ENCODE data around the gene GADD45A. TPM values are rescaled to one million over a fixed set of nuclear protein-coding genes. Genes with fewer than 3 reads are reported as not detected.
A peak's percentile ranks its signal among the peaks of the same experiment; 100 is the strongest.
"Not testable (repeated sequence)": the region's sequence is repeated elsewhere in the genome, so short reads cannot be mapped to it uniquely, and the experiment has no call there.

The GADD45A gene
- total and polyA plus RNA-seq, 9 donors, result 6.8 to 24.1 (median 19.8) TPM

DNA sequence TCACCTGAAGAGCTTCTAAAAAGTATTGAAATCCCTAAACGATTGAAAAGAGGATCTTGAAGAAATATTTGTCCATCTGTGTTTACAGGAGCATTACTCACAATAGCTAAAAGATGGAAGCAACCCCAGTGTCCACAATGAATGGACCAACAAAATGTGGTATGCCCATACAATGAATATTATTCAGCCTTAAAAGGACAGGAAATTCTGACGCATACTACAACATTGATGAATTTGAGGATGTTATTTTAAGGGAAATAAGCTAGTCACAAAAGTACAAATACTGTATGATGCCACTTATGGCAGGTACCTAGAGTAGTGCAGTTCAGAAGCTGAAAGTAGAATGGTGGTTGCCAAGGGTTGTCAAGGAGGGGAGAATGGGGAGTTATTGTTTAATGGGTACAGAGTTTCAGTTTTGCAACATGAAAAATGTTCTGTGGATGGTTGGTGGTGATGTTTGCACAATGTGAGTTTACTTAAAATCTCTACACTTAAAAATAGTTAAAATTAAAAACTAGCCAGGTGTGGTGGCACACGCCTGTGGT, 37.1 kb upstream of the GADD45A start:
- Histone ChIP-seq H3K36me3 (ENCODE audit: control insufficient read depth, insufficient read depth, low read length) (no peaks in the 10 kb centered on the region), H3K27ac (ENCODE audit: low read length) (no peak overlapping the region), H3K27me3 (ENCODE audit: control insufficient read depth, insufficient read depth, low read length) (no peaks in the 10 kb centered on the region), H3K4me1 (ENCODE audit: control insufficient read depth, insufficient read depth, low read length) (peaks cover 28% of the 10 kb centered on the region), H3K9me3 (replicated peaks; ENCODE audit: control insufficient read depth, low read depth, low read length) (no peaks in the 10 kb centered on the region), H3K4me3 (ENCODE audit: low read length) (no peak overlapping the region)
- WGBS (ENCODE audit: insufficient coverage), result no CpG with 5 or more reads among the region's 3 CpGs
- DNase-seq, result no peak

DNA sequence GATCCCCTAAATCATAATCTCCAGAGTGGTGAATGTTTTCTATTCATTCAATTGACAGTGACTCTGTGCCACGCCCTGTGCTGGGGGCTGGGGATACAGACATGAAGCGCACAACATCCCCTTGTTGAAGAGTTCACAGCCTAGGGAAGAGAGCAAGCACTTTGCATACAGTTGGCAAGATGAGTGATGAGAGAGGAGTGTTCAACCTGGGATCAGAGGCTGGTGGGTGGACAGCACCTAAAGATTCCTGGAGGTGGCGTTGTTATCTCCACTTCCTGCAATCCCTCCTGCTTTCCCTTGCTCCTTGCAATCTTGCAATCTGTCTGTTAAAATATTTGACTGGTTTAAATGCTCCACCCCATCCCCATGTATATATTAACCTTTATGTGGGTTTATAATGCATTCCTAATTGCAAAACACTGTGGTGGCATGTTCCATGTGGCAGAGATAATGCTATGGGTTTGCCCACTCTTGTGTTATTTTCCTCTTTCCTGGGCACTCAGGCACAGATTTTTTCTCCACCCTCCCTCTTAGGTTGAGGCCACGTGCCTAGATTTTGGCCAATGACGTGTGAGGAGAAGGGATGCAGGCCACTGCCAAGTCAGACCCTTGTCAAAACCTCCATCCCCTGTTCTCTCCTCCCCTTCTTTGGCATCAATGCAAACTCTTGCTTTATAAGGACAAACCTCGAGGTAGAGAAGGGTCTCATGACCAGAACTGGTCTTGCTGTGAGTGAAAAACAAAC, 36.2 kb upstream of the GADD45A start:
- WGBS (ENCODE audit: insufficient coverage), result 88% methylated on average over 1 of the region's 6 CpGs
- H3K4me1 ChIP-seq (ENCODE audit: control insufficient read depth, insufficient read depth, low read length), result peaks cover 27% of the 10 kb centered on the region
- no peaks in the 10 kb centered on the region for H3K36me3 ChIP-seq (ENCODE audit: control insufficient read depth, insufficient read depth, low read length)
- no peak overlapping the region for H3K27ac ChIP-seq (ENCODE audit: low read length)
- DNase-seq, result no peak
- no peak overlapping the region for H3K4me3 ChIP-seq (ENCODE audit: low read length)
- H3K9me3 ChIP-seq (replicated peaks; ENCODE audit: control insufficient read depth, low read depth, low read length), result no peaks in the 10 kb centered on the region
- H3K27me3 ChIP-seq (ENCODE audit: control insufficient read depth, insufficient read depth, low read length), result no peaks in the 10 kb centered on the region

DNA sequence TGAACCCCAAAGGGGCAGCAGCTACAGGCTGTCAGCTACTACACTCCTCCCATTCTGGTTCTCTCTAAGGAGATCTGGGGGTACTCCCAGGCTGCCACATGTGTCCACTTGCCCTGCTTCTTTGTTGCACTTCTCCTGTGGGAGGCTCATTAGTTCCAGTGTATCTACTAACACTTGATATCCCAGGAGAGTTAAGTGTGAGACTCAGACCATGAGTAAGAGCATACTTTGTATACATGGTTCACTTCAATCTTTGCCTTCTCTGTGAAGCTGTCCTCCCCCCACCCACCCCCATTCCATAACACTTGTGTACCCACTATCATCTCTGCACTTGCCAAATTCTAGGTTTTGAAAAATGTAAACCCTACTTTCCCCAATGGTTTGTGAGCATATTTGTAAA, 34.9 kb upstream of the GADD45A start:
- H3K9me3 ChIP-seq (replicated peaks; ENCODE audit: control insufficient read depth, low read depth, low read length), result no peaks in the 10 kb centered on the region
- H3K4me3 ChIP-seq (ENCODE audit: low read length), result no peak overlapping the region
- H3K27me3 ChIP-seq (ENCODE audit: control insufficient read depth, insufficient read depth, low read length), result no peaks in the 10 kb centered on the region
- no peaks in the 10 kb centered on the region for H3K36me3 ChIP-seq (ENCODE audit: control insufficient read depth, insufficient read depth, low read length)
- no peak for DNase-seq
- peaks cover 21% of the 10 kb centered on the region for H3K4me1 ChIP-seq (ENCODE audit: control insufficient read depth, insufficient read depth, low read length)
- no peak overlapping the region for H3K27ac ChIP-seq (ENCODE audit: low read length)

DNA sequence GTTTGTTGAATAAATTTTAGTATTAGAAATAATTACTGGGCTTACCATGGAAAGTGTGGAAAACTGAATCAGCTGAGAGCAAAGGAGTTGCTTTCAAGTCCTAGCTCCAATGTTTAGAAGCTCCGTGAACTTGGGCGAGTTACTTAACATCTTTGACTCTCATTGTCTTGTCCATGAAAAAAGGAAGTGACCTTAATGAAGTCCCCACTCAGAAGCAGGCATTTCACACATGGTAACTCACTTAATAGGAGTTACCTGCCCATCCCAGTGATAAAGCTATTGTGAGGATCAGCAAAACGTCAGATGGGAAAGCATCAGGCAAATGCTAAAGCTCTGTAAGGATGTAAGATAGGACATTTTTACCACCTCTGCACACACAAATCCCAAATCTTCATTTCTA, 34.0 kb upstream of the GADD45A start:
- 100% methylated on average over 1 of the region's 3 CpGs for WGBS (ENCODE audit: insufficient coverage)
- Histone ChIP-seq H3K36me3 (ENCODE audit: control insufficient read depth, insufficient read depth, low read length) (no peaks in the 10 kb centered on the region), H3K27ac (ENCODE audit: low read length) (no peak overlapping the region), H3K27me3 (ENCODE audit: control insufficient read depth, insufficient read depth, low read length) (no peaks in the 10 kb centered on the region), H3K4me1 (ENCODE audit: control insufficient read depth, insufficient read depth, low read length) (peaks cover 15% of the 10 kb centered on the region), H3K4me3 (ENCODE audit: low read length) (no peak overlapping the region), H3K9me3 (replicated peaks; ENCODE audit: control insufficient read depth, low read depth, low read length) (no peaks in the 10 kb centered on the region)
- no peak for DNase-seq

DNA sequence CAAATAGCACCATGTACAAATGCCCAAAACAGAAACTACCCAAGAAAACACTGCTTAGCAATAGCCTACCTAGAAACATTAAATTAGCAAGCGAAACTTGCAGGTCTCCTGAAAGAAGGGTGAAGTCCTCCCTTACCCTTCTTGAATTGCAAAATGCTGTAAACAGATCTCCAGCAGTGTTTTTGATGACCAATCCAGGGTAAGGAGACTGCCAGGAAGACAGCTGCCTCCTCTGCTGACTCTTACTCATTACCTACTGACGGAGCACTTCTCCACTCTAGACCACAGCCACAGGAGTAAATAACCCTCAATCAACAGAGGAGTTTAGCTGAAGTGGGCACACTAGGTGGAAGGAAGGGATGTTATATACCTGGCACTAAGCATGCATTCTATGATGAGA, 32.2 kb upstream of the GADD45A start:
- peak overlapping the region; percentile 35 for H3K27ac ChIP-seq (ENCODE audit: low read length)
- WGBS (ENCODE audit: insufficient coverage), result 100% methylated on average over 1 of the region's 2 CpGs
- no peak overlapping the region for H3K4me3 ChIP-seq (ENCODE audit: low read length)
- H3K9me3 ChIP-seq (replicated peaks; ENCODE audit: control insufficient read depth, low read depth, low read length), result no peaks in the 10 kb centered on the region
- peak; percentile 44 for DNase-seq
- H3K36me3 ChIP-seq (ENCODE audit: control insufficient read depth, insufficient read depth, low read length), result no peaks in the 10 kb centered on the region
- no peaks in the 10 kb centered on the region for H3K4me1 ChIP-seq (ENCODE audit: control insufficient read depth, insufficient read depth, low read length)
- H3K27me3 ChIP-seq (ENCODE audit: control insufficient read depth, insufficient read depth, low read length), result no peaks in the 10 kb centered on the region

DNA sequence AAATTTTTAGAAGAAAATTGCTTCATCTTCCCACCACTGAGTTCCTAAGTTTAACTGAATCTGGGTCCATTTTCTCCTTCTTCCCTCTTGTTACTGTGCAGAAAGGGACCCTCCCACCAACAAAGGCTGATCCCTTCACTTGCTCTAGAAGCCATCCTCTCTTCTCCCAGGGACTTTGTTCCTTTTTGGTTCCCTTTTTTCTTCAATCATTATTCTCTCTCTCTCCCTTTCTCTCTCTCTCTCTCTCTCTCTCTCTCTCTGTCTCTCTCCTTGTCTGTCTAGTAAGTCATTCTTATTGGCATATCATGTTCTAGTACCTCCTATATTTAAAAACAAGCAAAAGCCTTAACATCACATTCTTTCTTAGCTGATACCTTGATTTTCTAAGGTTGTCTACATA, 31.7 kb upstream of the GADD45A start:
- Histone ChIP-seq H3K4me1 (ENCODE audit: control insufficient read depth, insufficient read depth, low read length) (no peaks in the 10 kb centered on the region), H3K9me3 (replicated peaks; ENCODE audit: control insufficient read depth, low read depth, low read length) (no peaks in the 10 kb centered on the region), H3K4me3 (ENCODE audit: low read length) (no peak overlapping the region), H3K27me3 (ENCODE audit: control insufficient read depth, insufficient read depth, low read length) (no peaks in the 10 kb centered on the region), H3K27ac (ENCODE audit: low read length) (peak overlapping the region; percentile 35), H3K36me3 (ENCODE audit: control insufficient read depth, insufficient read depth, low read length) (no peaks in the 10 kb centered on the region)
- DNase-seq, result no peak

DNA sequence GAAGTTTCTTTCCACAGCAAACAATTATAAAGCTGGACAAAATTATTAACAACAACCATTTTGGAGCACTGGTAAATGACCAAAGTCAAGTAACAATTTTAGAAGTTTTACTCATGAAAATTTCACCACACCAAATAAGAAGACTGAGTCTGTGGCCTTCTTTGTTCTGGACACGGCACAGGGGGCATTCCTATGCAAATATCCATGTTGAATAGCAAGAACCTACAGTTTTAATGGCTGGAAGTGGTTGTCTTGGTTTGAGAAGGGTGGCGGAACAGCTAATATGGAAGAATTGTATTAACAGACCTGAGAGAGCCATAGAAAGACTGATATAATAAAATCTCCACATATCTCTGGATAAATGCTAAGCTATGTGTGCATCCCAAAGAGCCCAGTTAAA, 29.4 kb upstream of the GADD45A start:
- no peak overlapping the region for H3K4me3 ChIP-seq (ENCODE audit: low read length)
- H3K4me1 ChIP-seq (ENCODE audit: control insufficient read depth, insufficient read depth, low read length), result no peaks in the 10 kb centered on the region
- no peak for DNase-seq
- no peaks in the 10 kb centered on the region for H3K9me3 ChIP-seq (replicated peaks; ENCODE audit: control insufficient read depth, low read depth, low read length)
- no peak overlapping the region for H3K27ac ChIP-seq (ENCODE audit: low read length)
- WGBS (ENCODE audit: insufficient coverage), result no CpG with 5 or more reads among the region's 2 CpGs
- no peaks in the 10 kb centered on the region for H3K27me3 ChIP-seq (ENCODE audit: control insufficient read depth, insufficient read depth, low read length)
- H3K36me3 ChIP-seq (ENCODE audit: control insufficient read depth, insufficient read depth, low read length), result no peaks in the 10 kb centered on the region

DNA sequence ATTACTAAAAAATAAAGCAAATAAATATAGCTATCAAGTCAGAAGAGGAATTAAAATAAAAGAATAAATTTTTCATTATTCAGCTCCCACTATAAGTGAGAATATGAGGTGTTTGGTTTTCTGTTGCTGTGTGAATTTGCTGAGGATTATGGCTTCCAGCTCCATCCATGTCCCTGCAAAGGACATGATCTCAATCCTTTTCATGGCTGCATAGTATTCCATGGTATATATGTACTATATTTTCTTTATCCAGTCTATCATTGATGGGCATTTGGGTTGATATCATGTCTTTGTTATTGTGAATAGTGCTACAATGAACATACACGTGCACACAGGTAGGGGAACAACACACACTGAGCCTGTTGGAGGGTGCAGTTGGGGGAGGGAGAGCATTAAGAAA, 27.8 kb upstream of the GADD45A start:
- WGBS (ENCODE audit: insufficient coverage), result 100% methylated on average over 1 of the region's 1 CpG
- not testable (repeated sequence) for H3K36me3 ChIP-seq (ENCODE audit: control insufficient read depth, insufficient read depth, low read length); H3K27ac ChIP-seq (ENCODE audit: low read length); DNase-seq; H3K4me1 ChIP-seq (ENCODE audit: control insufficient read depth, insufficient read depth, low read length); H3K27me3 ChIP-seq (ENCODE audit: control insufficient read depth, insufficient read depth, low read length); H3K9me3 ChIP-seq (replicated peaks; ENCODE audit: control insufficient read depth, low read depth, low read length); H3K4me3 ChIP-seq (ENCODE audit: low read length)

DNA sequence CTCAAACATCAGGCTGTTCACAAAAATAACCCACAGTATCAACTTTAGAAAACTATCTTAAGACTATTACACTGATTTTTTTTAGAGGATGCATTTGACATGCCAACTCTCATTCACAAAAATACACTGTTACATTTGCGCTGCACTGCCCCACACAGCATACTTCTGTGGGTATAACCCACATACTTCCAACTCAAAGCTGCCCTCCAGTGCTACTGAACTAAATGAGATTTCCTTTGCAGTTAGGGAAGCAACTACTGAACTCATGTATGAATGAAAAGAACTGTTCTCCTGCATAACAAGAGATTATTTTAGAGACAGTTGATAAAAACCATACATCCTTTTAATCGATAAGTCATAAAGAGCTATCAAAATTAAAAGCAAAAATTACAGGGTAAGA, 25.8 kb upstream of the GADD45A start:
- no CpG with 5 or more reads among the region's 2 CpGs for WGBS (ENCODE audit: insufficient coverage)
- Histone ChIP-seq H3K4me3 (ENCODE audit: low read length) (no peak overlapping the region), H3K27ac (ENCODE audit: low read length) (no peak overlapping the region), H3K9me3 (replicated peaks; ENCODE audit: control insufficient read depth, low read depth, low read length) (no peaks in the 10 kb centered on the region), H3K36me3 (ENCODE audit: control insufficient read depth, insufficient read depth, low read length) (no peaks in the 10 kb centered on the region), H3K4me1 (ENCODE audit: control insufficient read depth, insufficient read depth, low read length) (no peaks in the 10 kb centered on the region), H3K27me3 (ENCODE audit: control insufficient read depth, insufficient read depth, low read length) (no peaks in the 10 kb centered on the region)
- no peak for DNase-seq

DNA sequence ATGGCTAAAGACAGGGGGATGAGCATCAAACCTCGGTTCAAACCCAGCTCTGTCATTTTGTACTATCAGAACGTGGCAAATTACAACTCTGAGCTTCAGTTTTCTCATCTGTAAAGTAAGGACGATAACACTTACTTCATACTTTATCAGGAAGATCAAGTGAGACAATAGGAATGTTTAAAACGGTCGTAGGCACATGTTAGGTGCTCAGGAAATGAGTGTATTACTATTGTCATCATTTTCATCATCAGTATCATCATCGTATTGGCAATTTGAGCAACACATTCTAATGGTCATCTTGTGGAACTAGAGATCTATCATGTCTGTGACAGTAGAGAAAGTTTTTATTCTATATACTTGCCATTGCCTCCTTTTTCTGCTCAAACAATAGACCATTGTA, 22.1 kb upstream of the GADD45A start:
- Histone ChIP-seq H3K4me3 (ENCODE audit: low read length) (no peak overlapping the region), H3K27me3 (ENCODE audit: control insufficient read depth, insufficient read depth, low read length) (no peaks in the 10 kb centered on the region), H3K36me3 (ENCODE audit: control insufficient read depth, insufficient read depth, low read length) (no peaks in the 10 kb centered on the region), H3K27ac (ENCODE audit: low read length) (no peak overlapping the region), H3K4me1 (ENCODE audit: control insufficient read depth, insufficient read depth, low read length) (no peaks in the 10 kb centered on the region), H3K9me3 (replicated peaks; ENCODE audit: control insufficient read depth, low read depth, low read length) (no peaks in the 10 kb centered on the region)
- no CpG with 5 or more reads among the region's 6 CpGs for WGBS (ENCODE audit: insufficient coverage)
- no peak for DNase-seq

DNA sequence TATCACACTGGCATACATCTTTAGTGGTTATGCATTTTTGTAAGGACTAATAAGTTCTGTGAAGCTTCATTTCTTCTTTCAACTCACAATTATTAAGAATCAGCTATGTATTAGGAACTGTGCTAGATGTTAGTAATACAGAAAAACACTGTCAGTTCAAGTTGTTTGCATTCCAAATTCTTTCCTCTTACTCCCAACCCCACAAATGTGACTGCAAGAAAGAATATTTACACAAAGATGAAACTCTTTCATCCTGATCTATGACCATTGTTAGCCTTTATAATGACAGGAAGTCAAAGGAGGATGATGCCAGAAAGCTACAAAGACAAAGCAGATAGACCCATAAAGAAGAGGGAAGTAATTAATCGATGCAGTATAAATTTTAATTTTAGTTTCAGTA, 21.0 kb upstream of the GADD45A start:
- H3K4me1 ChIP-seq (ENCODE audit: control insufficient read depth, insufficient read depth, low read length), result no peaks in the 10 kb centered on the region
- H3K36me3 ChIP-seq (ENCODE audit: control insufficient read depth, insufficient read depth, low read length), result no peaks in the 10 kb centered on the region
- H3K9me3 ChIP-seq (replicated peaks; ENCODE audit: control insufficient read depth, low read depth, low read length), result no peaks in the 10 kb centered on the region
- H3K27me3 ChIP-seq (ENCODE audit: control insufficient read depth, insufficient read depth, low read length), result no peaks in the 10 kb centered on the region
- H3K4me3 ChIP-seq (ENCODE audit: low read length), result no peak overlapping the region
- no CpG with 5 or more reads among the region's 1 CpG for WGBS (ENCODE audit: insufficient coverage)
- DNase-seq, result no peak
- no peak overlapping the region for H3K27ac ChIP-seq (ENCODE audit: low read length)
